IMR-90 (cell line): ENCODE results near the gene MRPL33. TPM values are rescaled to one million over a fixed set of nuclear protein-coding genes. Genes with fewer than 3 reads are reported as not detected.

Source experiments
- ATAC-seq: fragments of 200-7000 bp; cut with Tn5 transposase; 2 replicates; pipeline ENCODE4 v1.9.1; 2020; ENCODE audit warnings: low read depth, mild to moderate bottlenecking, moderate library complexity
- BruUV-seq: library from RNA; stranded (reverse); fragments of 400-500 nt; replicated peaks from 2 replicates; lab custom pipeline; 2021; lab: Mats Ljungman, UMichigan
- CTCF ChIA-PET: fragments of 300-600 bp; formaldehyde crosslinking; extraction: SDS; loops from one replicate; lab custom pipeline; 2021; ENCODE audit warnings: antibody characterized with exemption; lab: Yijun Ruan, JAX
- POLR2A ChIA-PET: fragments of 300-600 bp; sonication (Branson Sonifier 250); formaldehyde crosslinking; loops from one replicate; lab custom pipeline; 2022; ENCODE audit warnings: antibody characterized with exemption; ENCODE audit not compliant: unreplicated experiment; lab: Charles Lee
- DNase-seq: peaks from one replicate; pipeline ENCODE4 v3.0.0; 2013
- H2AFZ ChIP-seq: replicated peaks from 2 replicates; pipeline ENCODE3; 2013; ENCODE audit warnings: low read length, mild to moderate bottlenecking; ENCODE audit not compliant: poor library complexity
- H2AK5ac ChIP-seq: 2 replicates; pipeline ENCODE4 v1.6.1; 2013; ENCODE audit warnings: low read depth, low read length, inconsistent platforms
- H2AK9ac ChIP-seq: replicated peaks from 2 replicates; pipeline ENCODE3; 2013; ENCODE audit warnings: mild to moderate bottlenecking, low read depth, low read length, moderate library complexity; ENCODE audit not compliant: poor library complexity
- H2BK120ac ChIP-seq: 2 replicates; pipeline ENCODE4 v1.6.1; 2013; ENCODE audit warnings: low read depth, low read length, inconsistent platforms
- H2BK15ac ChIP-seq: 3 replicates; pipeline ENCODE4 v1.6.1; 2013; ENCODE audit warnings: low read depth, low read length, inconsistent platforms
- H2BK20ac ChIP-seq: 2 replicates; pipeline ENCODE4 v1.6.1; 2013; ENCODE audit warnings: low read depth, mild to moderate bottlenecking, inconsistent platforms, low read length, moderate library complexity
- H2BK5ac ChIP-seq: 2 replicates; pipeline ENCODE4 v1.6.1; 2013; ENCODE audit warnings: mild to moderate bottlenecking, low read depth, low read length, inconsistent platforms; ENCODE audit not compliant: poor library complexity, severe bottlenecking
- H3K14ac ChIP-seq: replicated peaks from 2 replicates; pipeline ENCODE4 v1.6.1; 2013; ENCODE audit warnings: low read depth, low read length, inconsistent platforms
- H3K18ac ChIP-seq: 2 replicates; pipeline ENCODE4 v1.6.1; 2013; ENCODE audit warnings: low read depth, low read length, control low read depth
- H3K23ac ChIP-seq: 2 replicates; pipeline ENCODE4 v1.6.1; 2013; ENCODE audit warnings: low read depth, low read length, inconsistent platforms
- H3K27ac ChIP-seq: 2 replicates; pipeline ENCODE4 v1.5.1; 2013; ENCODE audit warnings: mild to moderate bottlenecking, control low read depth, low read length; ENCODE audit not compliant: insufficient read depth
- H3K27me3 ChIP-seq: 2 replicates; pipeline ENCODE4 v1.6.1; 2013; ENCODE audit warnings: low read length; ENCODE audit not compliant: control insufficient read depth, insufficient read depth
- H3K36me3 ChIP-seq: 2 replicates; pipeline ENCODE4 v1.6.1; 2013; ENCODE audit warnings: low read length, mixed read lengths; ENCODE audit not compliant: control insufficient read depth, insufficient read depth
- H3K4ac ChIP-seq: 2 replicates; pipeline ENCODE4 v1.6.1; 2013; ENCODE audit warnings: low read depth, low read length, inconsistent platforms
- H3K4me1 ChIP-seq: 2 replicates; pipeline ENCODE4 v1.6.1; 2013; ENCODE audit warnings: low read length, mixed read lengths; ENCODE audit not compliant: control insufficient read depth, insufficient read depth
- H3K4me2 ChIP-seq: 2 replicates; pipeline ENCODE4 v1.6.1; 2013; ENCODE audit warnings: low read depth, mild to moderate bottlenecking, control low read depth, low read length, moderate library complexity
- H3K4me3 ChIP-seq: 2 replicates; pipeline ENCODE4 v1.5.1; 2013; ENCODE audit warnings: low read depth, mild to moderate bottlenecking, control low read depth, low read length, moderate library complexity; ENCODE audit not compliant: insufficient read depth
- H3K56ac ChIP-seq: 2 replicates; pipeline ENCODE4 v1.6.1; 2013; ENCODE audit warnings: low read length, inconsistent platforms; ENCODE audit not compliant: insufficient read depth; ENCODE audit errors: extremely low read depth
- H3K79me1 ChIP-seq, 2 experiments: 2 replicates each; pipeline ENCODE4 v1.6.1; 2013; ENCODE audit warnings: low read length in 2 of 2, inconsistent platforms in 1 of 2, low read depth in 1 of 2
- H3K9ac ChIP-seq: 2 replicates; pipeline ENCODE4 v1.6.1; 2013; ENCODE audit warnings: low read depth, low read length, control low read depth
- H3K9me1 ChIP-seq: 2 replicates; pipeline ENCODE4 v1.6.1; 2013; ENCODE audit warnings: low read length, inconsistent platforms; ENCODE audit not compliant: insufficient read depth
- H3K9me3 ChIP-seq: 2 replicates; pipeline ENCODE4 v1.6.1; 2013; ENCODE audit warnings: low read length; ENCODE audit not compliant: control insufficient read depth, insufficient read depth
- H4K20me1 ChIP-seq: 2 replicates; pipeline ENCODE4 v1.6.1; 2013; ENCODE audit warnings: low read length, inconsistent platforms; ENCODE audit not compliant: insufficient read depth
- H4K5ac ChIP-seq: 2 replicates; pipeline ENCODE4 v1.6.1; 2013; ENCODE audit warnings: mild to moderate bottlenecking, low read depth, low read length, control low read depth
- H4K8ac ChIP-seq, 2 experiments: 2 replicates each; pipeline ENCODE4 v1.6.1; 2013; ENCODE audit warnings: low read depth in 2 of 2, low read length in 2 of 2, control low read depth in 1 of 2, inconsistent platforms in 1 of 2
- H4K91ac ChIP-seq: 2 replicates; pipeline ENCODE4 v1.6.1; 2013; ENCODE audit warnings: low read depth, low read length, inconsistent platforms; ENCODE audit not compliant: insufficient read depth
- BHLHE40 ChIP-seq: fragments of 150-350 bp; IDR thresholded peaks from 2 replicates; pipeline ENCODE4 v1.6.1; 2016; ENCODE audit warnings: mild to moderate bottlenecking, low read depth, low read length
- CEBPB ChIP-seq: IDR thresholded peaks from 2 replicates; pipeline ENCODE4 v1.6.1; 2012; ENCODE audit warnings: low read depth, low read length, improper control_type of control experiment
- CHD1 ChIP-seq: IDR thresholded peaks from 2 replicates; pipeline ENCODE4 v1.6.1; 2012; ENCODE audit warnings: low read depth, low read length, improper control_type of control experiment
- FOS ChIP-seq: fragments of 150-350 bp; IDR thresholded peaks from 2 replicates; pipeline ENCODE4 v1.6.1; 2016; ENCODE audit warnings: low read depth, low read length
- MAFK ChIP-seq: IDR thresholded peaks from 2 replicates; pipeline ENCODE4 v1.6.1; 2012; ENCODE audit warnings: low read depth, low read length, improper control_type of control experiment
- MAZ ChIP-seq: IDR thresholded peaks from 2 replicates; pipeline ENCODE4 v1.6.1; 2012; ENCODE audit warnings: low read depth, mild to moderate bottlenecking, low read length, improper control_type of control experiment, moderate library complexity, borderline replicate concordance
- MXI1 ChIP-seq: IDR thresholded peaks from 2 replicates; pipeline ENCODE4 v1.6.1; 2012; ENCODE audit warnings: low read depth, mild to moderate bottlenecking, low read length, moderate library complexity, borderline replicate concordance
- NFE2L2 ChIP-seq: fragments of 150-350 bp; IDR thresholded peaks from 2 replicates; pipeline ENCODE4 v1.6.1; 2016; ENCODE audit warnings: low read depth, mild to moderate bottlenecking, low read length
- POLR2A ChIP-seq: IDR thresholded peaks from 2 replicates; pipeline ENCODE4 v1.6.1; 2012; ENCODE audit warnings: mild to moderate bottlenecking, low read depth, low read length
- RAD21 ChIP-seq: IDR thresholded peaks from 2 replicates; pipeline ENCODE4 v1.6.1; 2012; ENCODE audit warnings: low read length, improper control_type of control experiment
- RCOR1 ChIP-seq: IDR thresholded peaks from 2 replicates; pipeline ENCODE4 v1.6.1; 2012; ENCODE audit warnings: mild to moderate bottlenecking, low read length, improper control_type of control experiment; ENCODE audit not compliant: insufficient replicate concordance
- RFX5 ChIP-seq: IDR thresholded peaks from 2 replicates; pipeline ENCODE4 v1.8.0; 2012; ENCODE audit warnings: low read depth, mild to moderate bottlenecking, low read length, moderate library complexity
- SMC3 ChIP-seq: fragments of 150-350 bp; IDR thresholded peaks from 2 replicates; pipeline ENCODE4 v1.6.1; 2016; ENCODE audit warnings: low read depth, mild to moderate bottlenecking, antibody characterized with exemption, low read length, moderate library complexity
- WGBS, 2 experiments: methylation state at CpG; one replicate each; pipeline versions ENCODE4 v1.1.5 to v1.1.7; 2013; ENCODE audit warnings: missing lambda C conversion rate in 2 of 2; ENCODE audit not compliant: insufficient read length in 1 of 2; ENCODE audit errors: extremely low coverage in 2 of 2; 5-methylcytosine and 5-hydroxymethylcytosine counted together
- dilution Hi-C: fragments of 300-500 bp; cut with HindIII; formaldehyde crosslinking; loops from one replicate; pipeline ENCODE4 v1.14.3; 2018; ENCODE audit warnings: low sequenced_read_pairs; ENCODE audit not compliant: unreplicated experiment
- in situ Hi-C: fragments of 300-500 bp; cut with MboI; formaldehyde crosslinking; loops from 3 replicates; pipeline ENCODE4 v1.14.3; 2019; ENCODE audit warnings: low sequenced_read_pairs, inconsistent platforms, mixed read lengths
- intact Hi-C: fragments of 100-400 bp; cut with micrococcal nuclease; formaldehyde crosslinking; loops from 2 replicates; pipeline ENCODE4 v1.10.0; 2022
- polyA plus RNA-seq, 3 experiments: library from polyadenylated mRNA; depleted of rRNA; stranded (reverse); fragments of >200 nt; gene quantifications; 2 replicates each; pipeline ENCODE4 v1.2.3, GENCODE V29; 2012; ENCODE audit warnings: low replicate concordance in 1 of 3
- total RNA-seq: library from RNA; depleted of rRNA; stranded (reverse); fragments of >200 nt; gene quantifications from 2 replicates; pipeline ENCODE4 v1.2.3, GENCODE V29; 2012
- TF ChIP-seq, protein P1 (sequence below): fragments of 150-350 bp; IDR thresholded peaks from 2 replicates; pipeline ENCODE4 v1.6.1; 2017; ENCODE audit warnings: mild to moderate bottlenecking, antibody characterized with exemption, low read length, low read depth
- TF ChIP-seq, protein P2 (sequence below): conservative IDR thresholded peaks from 2 replicates; pipeline ENCODE4 v1.5.1; 2012; ENCODE audit warnings: mild to moderate bottlenecking, low read depth, low read length, improper control_type of control experiment
- TF ChIP-seq, protein P3 (sequence below): fragments of 150-350 bp; IDR thresholded peaks from 2 replicates; pipeline ENCODE4 v1.6.1; 2016; ENCODE audit warnings: low read depth, mild to moderate bottlenecking, low read length, moderate library complexity, borderline replicate concordance

Gene MRPL33
- total and polyA plus RNA-seq, 2 of the 4 experiments (the other 2 are of a cell fraction), result 13.3 to 101 TPM

DNA sequence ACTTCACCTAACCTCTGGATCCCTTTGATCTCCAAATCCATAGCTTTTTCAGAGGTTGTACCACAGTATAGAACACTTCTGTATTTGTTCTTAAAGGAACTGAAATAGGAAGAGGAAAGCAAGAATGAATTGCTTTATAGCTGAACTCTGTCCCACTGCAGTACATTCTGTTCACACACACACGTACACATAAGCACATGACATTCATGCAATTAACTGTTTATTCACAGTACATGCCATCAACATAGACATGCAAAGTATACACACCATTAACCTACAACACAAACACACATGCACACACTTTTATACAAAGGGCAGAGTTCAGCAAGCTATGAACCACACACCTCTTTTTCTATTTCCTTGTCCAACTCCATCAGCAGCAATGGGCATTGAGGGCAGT, 43.2 kb downstream of the MRPL33 start:
- no peak overlapping the region for H3K27ac ChIP-seq
- no peak overlapping the region for H3K14ac ChIP-seq
- no peak for TF ChIP-seq MXI1
- TF ChIP-seq NFE2L2, result no peak
- TF ChIP-seq, protein P1, sequence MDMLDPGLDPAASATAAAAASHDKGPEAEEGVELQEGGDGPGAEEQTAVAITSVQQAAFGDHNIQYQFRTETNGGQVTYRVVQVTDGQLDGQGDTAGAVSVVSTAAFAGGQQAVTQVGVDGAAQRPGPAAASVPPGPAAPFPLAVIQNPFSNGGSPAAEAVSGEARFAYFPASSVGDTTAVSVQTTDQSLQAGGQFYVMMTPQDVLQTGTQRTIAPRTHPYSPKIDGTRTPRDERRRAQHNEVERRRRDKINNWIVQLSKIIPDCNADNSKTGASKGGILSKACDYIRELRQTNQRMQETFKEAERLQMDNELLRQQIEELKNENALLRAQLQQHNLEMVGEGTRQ, result no peak
- TF ChIP-seq, protein P2, sequence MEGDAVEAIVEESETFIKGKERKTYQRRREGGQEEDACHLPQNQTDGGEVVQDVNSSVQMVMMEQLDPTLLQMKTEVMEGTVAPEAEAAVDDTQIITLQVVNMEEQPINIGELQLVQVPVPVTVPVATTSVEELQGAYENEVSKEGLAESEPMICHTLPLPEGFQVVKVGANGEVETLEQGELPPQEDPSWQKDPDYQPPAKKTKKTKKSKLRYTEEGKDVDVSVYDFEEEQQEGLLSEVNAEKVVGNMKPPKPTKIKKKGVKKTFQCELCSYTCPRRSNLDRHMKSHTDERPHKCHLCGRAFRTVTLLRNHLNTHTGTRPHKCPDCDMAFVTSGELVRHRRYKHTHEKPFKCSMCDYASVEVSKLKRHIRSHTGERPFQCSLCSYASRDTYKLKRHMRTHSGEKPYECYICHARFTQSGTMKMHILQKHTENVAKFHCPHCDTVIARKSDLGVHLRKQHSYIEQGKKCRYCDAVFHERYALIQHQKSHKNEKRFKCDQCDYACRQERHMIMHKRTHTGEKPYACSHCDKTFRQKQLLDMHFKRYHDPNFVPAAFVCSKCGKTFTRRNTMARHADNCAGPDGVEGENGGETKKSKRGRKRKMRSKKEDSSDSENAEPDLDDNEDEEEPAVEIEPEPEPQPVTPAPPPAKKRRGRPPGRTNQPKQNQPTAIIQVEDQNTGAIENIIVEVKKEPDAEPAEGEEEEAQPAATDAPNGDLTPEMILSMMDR, result no peak
- TF ChIP-seq SMC3, result no peak
- no peak for TF ChIP-seq CHD1
- no peak for TF ChIP-seq CEBPB
- no peak for TF ChIP-seq RFX5
- no peak for TF ChIP-seq RAD21
- TF ChIP-seq, protein P3, sequence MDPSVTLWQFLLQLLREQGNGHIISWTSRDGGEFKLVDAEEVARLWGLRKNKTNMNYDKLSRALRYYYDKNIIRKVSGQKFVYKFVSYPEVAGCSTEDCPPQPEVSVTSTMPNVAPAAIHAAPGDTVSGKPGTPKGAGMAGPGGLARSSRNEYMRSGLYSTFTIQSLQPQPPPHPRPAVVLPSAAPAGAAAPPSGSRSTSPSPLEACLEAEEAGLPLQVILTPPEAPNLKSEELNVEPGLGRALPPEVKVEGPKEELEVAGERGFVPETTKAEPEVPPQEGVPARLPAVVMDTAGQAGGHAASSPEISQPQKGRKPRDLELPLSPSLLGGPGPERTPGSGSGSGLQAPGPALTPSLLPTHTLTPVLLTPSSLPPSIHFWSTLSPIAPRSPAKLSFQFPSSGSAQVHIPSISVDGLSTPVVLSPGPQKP, result no peak
- TF ChIP-seq MAZ, result no peak
- TF ChIP-seq RCOR1, result no peak
- TF ChIP-seq POLR2A, result no peak
- TF ChIP-seq BHLHE40, result no peak
- no peak for TF ChIP-seq MAFK
- TF ChIP-seq FOS, result no peak
- no peak for ATAC-seq
- H3K4ac ChIP-seq, result no peak overlapping the region
- no peak overlapping the region for H2BK20ac ChIP-seq
- H3K9me1 ChIP-seq, result peaks cover 8% of the 10 kb centered on the region; the same call in 1 of the 2 replicates
- POLR2A ChIA-PET, result interaction anchor here (0.6 kb wide), 1 partner anchor 28 kb away, joined by 4 read pairs; no protein-coding TSS in a partner anchor
- intact Hi-C loops (no loop called here), in situ Hi-C loops (no loop called here), dilution Hi-C loops (no loop called here)
- no peak overlapping the region for H2BK5ac ChIP-seq
- no peak overlapping the region for H2BK15ac ChIP-seq
- H3K9me3 ChIP-seq, result no peaks in the 10 kb centered on the region
- no peaks in the 10 kb centered on the region for H3K79me1 ChIP-seq
- no peaks in the 10 kb centered on the region for H3K27me3 ChIP-seq
- no peak overlapping the region for H2AK9ac ChIP-seq
- H2AFZ ChIP-seq, result no peak overlapping the region
- no peak overlapping the region for H3K23ac ChIP-seq
- BruUV-seq, result no TSS peak
- no peak overlapping the region for H4K8ac ChIP-seq
- H3K4me1 ChIP-seq, result peaks cover 7% of the 10 kb centered on the region
- H4K91ac ChIP-seq, result no peak overlapping the region
- H3K4me3 ChIP-seq, result no peak overlapping the region
- no peak overlapping the region for H2BK120ac ChIP-seq
- no peaks in the 10 kb centered on the region for H4K20me1 ChIP-seq
- H3K9ac ChIP-seq, result no peak overlapping the region
- H4K5ac ChIP-seq, result no peak overlapping the region
- H3K18ac ChIP-seq, result no peak overlapping the region
- no peak for DNase-seq
- H2AK5ac ChIP-seq, result no peak overlapping the region; the same call in 1 of the 2 replicates
- no CpG with 5 or more reads among the region's 1 CpG for WGBS, 2 experiments
- CTCF ChIA-PET, result interaction anchor here (0.6 kb wide), 1 partner anchor 912 kb away, joined by 3 read pairs; no protein-coding TSS in a partner anchor
- H3K4me2 ChIP-seq, result no peak overlapping the region
- H3K36me3 ChIP-seq, result no peaks in the 10 kb centered on the region
- no peak overlapping the region for H3K56ac ChIP-seq
